ENCODE measurements around the gene OBI1. TPM values are rescaled to one million over a fixed set of nuclear protein-coding genes. Genes with fewer than 3 reads are reported as not detected.

Gene OBI1
- total RNA-seq, 1 experiment from 2014 or later, result 14.0 TPM

DNA sequence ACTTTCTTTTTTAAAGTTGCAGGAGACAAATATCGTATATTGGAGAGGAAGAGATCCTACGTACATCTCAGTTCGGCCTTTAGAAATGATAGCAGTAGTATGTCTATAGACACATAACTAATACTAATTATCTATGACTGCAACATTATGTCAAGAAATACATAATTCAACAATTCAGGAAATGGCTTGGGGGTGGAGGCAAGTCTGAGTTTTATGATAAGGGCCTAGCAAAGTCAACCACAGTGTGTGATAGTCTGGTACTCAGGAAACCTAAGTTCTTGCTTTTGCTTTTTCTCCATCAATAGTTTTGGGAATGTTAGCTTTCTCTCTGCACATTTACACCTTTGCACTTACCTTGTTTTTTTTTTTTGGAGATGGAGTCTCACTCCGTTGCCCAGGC is 27.5 kb upstream of the OBI1 start:
- H3K27ac ChIP-seq (ENCODE audit: low read depth, low read length), result no peak overlapping the region
- POLR2A ChIA-PET, result no interaction called here
- H3K4me3 ChIP-seq (replicated peaks in 1 of 2; ENCODE audit: low read depth in 1 of 2, low read length in 2 of 2), result no peak overlapping the region
- no peaks in the 10 kb centered on the region for H3K79me2 ChIP-seq (ENCODE audit: insufficient read depth, low read length)
- TF ChIP-seq, protein P1, sequence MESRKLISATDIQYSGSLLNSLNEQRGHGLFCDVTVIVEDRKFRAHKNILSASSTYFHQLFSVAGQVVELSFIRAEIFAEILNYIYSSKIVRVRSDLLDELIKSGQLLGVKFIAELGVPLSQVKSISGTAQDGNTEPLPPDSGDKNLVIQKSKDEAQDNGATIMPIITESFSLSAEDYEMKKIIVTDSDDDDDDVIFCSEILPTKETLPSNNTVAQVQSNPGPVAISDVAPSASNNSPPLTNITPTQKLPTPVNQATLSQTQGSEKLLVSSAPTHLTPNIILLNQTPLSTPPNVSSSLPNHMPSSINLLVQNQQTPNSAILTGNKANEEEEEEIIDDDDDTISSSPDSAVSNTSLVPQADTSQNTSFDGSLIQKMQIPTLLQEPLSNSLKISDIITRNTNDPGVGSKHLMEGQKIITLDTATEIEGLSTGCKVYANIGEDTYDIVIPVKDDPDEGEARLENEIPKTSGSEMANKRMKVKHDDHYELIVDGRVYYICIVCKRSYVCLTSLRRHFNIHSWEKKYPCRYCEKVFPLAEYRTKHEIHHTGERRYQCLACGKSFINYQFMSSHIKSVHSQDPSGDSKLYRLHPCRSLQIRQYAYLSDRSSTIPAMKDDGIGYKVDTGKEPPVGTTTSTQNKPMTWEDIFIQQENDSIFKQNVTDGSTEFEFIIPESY (IDR thresholded peaks at IDR 0.05; ENCODE audit: extremely low read depth, insufficient replicate concordance, low read length), result no peak
- TF ChIP-seq POLR2AphosphoS5 (IDR thresholded peaks at IDR 0.05; ENCODE audit: low read depth, low read length) (no peak), YY1 (IDR thresholded peaks at IDR 0.05; ENCODE audit: extremely low read depth, insufficient replicate concordance, low read depth, low read length) (no peak), CEBPB (IDR thresholded peaks at IDR 0.05; ENCODE audit: low read depth) (no peak), ELF1 (IDR thresholded peaks at IDR 0.05; ENCODE audit: borderline replicate concordance, low read depth) (no peak), ZNF274 (IDR thresholded peaks at IDR 0.05; ENCODE audit: low read depth, low read length) (no peak), EZH2 (IDR thresholded peaks at IDR 0.05) (no peak), SP1 (IDR thresholded peaks at IDR 0.05; ENCODE audit: low read depth) (no peak), CTCF (IDR thresholded peaks at IDR 0.05 in 2 of 3, conservative IDR thresholded peaks at IDR 0.05 in 1 of 3; ENCODE audit: borderline replicate concordance in 1 of 3, insufficient read depth in 1 of 3, low read depth in 2 of 3, low read length in 2 of 3) (no peak), CBX3 (IDR thresholded peaks at IDR 0.05; ENCODE audit: low read depth) (no peak), SIN3A (IDR thresholded peaks at IDR 0.05; ENCODE audit: low read depth) (no peak), RAD21 (IDR thresholded peaks at IDR 0.05; ENCODE audit: low read depth) (no peak), ZFX (IDR thresholded peaks at IDR 0.05) (no peak), FOSL1 (IDR thresholded peaks at IDR 0.05; ENCODE audit: low read depth) (no peak), MAX (IDR thresholded peaks at IDR 0.05) (no peak), EGR1 (IDR thresholded peaks at IDR 0.05; ENCODE audit: low read depth) (no peak), POLR2A (IDR thresholded peaks at IDR 0.05; ENCODE audit: borderline replicate concordance, extremely low read depth, insufficient read depth, insufficient read length) (no peak), TCF7L2 (IDR thresholded peaks at IDR 0.05; ENCODE audit: borderline replicate concordance, extremely low read depth, insufficient read depth, insufficient read length) (no peak), JUND (IDR thresholded peaks at IDR 0.05) (no peak)
- TF ChIP-seq, protein P2, sequence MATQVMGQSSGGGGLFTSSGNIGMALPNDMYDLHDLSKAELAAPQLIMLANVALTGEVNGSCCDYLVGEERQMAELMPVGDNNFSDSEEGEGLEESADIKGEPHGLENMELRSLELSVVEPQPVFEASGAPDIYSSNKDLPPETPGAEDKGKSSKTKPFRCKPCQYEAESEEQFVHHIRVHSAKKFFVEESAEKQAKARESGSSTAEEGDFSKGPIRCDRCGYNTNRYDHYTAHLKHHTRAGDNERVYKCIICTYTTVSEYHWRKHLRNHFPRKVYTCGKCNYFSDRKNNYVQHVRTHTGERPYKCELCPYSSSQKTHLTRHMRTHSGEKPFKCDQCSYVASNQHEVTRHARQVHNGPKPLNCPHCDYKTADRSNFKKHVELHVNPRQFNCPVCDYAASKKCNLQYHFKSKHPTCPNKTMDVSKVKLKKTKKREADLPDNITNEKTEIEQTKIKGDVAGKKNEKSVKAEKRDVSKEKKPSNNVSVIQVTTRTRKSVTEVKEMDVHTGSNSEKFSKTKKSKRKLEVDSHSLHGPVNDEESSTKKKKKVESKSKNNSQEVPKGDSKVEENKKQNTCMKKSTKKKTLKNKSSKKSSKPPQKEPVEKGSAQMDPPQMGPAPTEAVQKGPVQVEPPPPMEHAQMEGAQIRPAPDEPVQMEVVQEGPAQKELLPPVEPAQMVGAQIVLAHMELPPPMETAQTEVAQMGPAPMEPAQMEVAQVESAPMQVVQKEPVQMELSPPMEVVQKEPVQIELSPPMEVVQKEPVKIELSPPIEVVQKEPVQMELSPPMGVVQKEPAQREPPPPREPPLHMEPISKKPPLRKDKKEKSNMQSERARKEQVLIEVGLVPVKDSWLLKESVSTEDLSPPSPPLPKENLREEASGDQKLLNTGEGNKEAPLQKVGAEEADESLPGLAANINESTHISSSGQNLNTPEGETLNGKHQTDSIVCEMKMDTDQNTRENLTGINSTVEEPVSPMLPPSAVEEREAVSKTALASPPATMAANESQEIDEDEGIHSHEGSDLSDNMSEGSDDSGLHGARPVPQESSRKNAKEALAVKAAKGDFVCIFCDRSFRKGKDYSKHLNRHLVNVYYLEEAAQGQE (IDR thresholded peaks at IDR 0.05; ENCODE audit: low read depth), result no peak
- no peak for DNase-seq (ENCODE audit: low read depth, low spot score)
- no TSS peak for BruUV-seq (replicated peaks)
- intact Hi-C loops (cut with micrococcal nuclease), result no loop called here
- H3K4me2 ChIP-seq (ENCODE audit: low read length), result no peak overlapping the region
- H3K9ac ChIP-seq (ENCODE audit: low read length), result no peak overlapping the region
- ATAC-seq, result no peak
- no peaks in the 10 kb centered on the region for H3K4me1 ChIP-seq (ENCODE audit: control insufficient read depth in 1 of 2, insufficient read depth in 2 of 2, low read length in 2 of 2)
- no peaks in the 10 kb centered on the region for H3K9me2 ChIP-seq (ENCODE audit: insufficient read depth)
- no peaks in the 10 kb centered on the region for H3K9me3 ChIP-seq (ENCODE audit: control insufficient read depth in 1 of 2, insufficient read depth in 1 of 2, low read depth in 1 of 2, low read length in 2 of 2)
- CTCF ChIA-PET, result no interaction called here
- no peaks in the 10 kb centered on the region for H4K20me1 ChIP-seq (ENCODE audit: insufficient read depth)
- RAD21 ChIA-PET (ENCODE audit: low non-redundant PET in 1 of 2, low total read pairs in 2 of 2, uncharacterized antibody in 2 of 2, unreplicated experiment in 2 of 2), result no interaction called here
- H3K36me3 ChIP-seq (ENCODE audit: control insufficient read depth in 1 of 2, insufficient read depth in 2 of 2, low read length in 2 of 2), result no peaks in the 10 kb centered on the region
- H2AFZ ChIP-seq (ENCODE audit: low read depth, low read length, poor library complexity, severe bottlenecking), result no peak overlapping the region
- H3K27me3 ChIP-seq (ENCODE audit: insufficient read depth, low read length), result peaks cover 27% of the 10 kb centered on the region
